Right renal pelvis (tissue), 4 donors: ENCODE results near the gene ATP8A1. TPM values are rescaled to one million over a fixed set of nuclear protein-coding genes. Genes with fewer than 3 reads are reported as not detected.
"Not testable (repeated sequence)": the region's sequence is repeated elsewhere in the genome, so short reads cannot be mapped to it uniquely, and the experiment has no call there.

ENCODE experiments used
- DNase-seq, 4 donors: peaks; one replicate each; pipeline ENCODE4 v3.0.0-alpha.2; 2013; ENCODE audit warnings: low read depth in 4 of 4, low spot score in 3 of 4, missing footprints in 1 of 4
- polyA plus RNA-seq, 4 donors: library from polyadenylated mRNA; unstranded; fragments of 120-200 nt; gene quantifications; one replicate each; pipeline ENCODE4 v1.2.1, GENCODE V29; 2013; ENCODE audit not compliant: insufficient read length in 4 of 4

Gene ATP8A1
- polyA plus RNA-seq, 4 donors, result 26.7 to 32.1 (median 30.7) TPM

DNA sequence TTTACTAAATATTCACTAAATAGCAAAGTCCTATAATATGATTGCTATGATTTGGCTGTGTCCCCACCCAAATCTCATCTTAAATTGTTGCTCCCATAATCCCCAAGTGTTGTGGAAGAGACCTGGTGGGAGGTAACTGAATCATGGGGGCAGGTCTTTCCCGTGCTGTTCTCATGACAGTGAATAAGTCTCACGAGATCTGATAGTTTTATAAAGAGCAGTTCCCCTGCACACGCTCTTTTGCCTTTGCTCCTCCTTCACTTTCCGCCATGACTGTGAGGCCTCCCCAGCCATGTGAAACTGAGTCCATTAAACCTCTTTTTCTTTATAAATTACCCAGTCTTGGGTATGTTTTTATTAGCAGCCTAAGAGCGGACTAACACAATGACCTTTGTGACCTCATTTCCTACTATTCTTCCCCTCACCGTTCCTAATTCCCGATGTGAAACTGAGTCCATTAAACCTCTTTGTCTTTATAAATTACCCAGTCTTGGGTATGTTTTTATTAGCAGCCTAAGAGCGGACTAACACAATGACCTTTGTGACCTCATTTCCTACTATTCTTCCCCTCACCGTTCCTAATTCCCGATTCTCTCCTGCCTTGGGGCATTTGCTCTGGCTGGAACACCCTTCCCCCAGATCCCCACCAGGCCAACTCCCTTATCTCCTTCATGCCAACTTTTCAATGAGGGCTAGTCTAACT, 4.2 kb downstream of the ATP8A1 start:
- not testable (repeated sequence) for DNase-seq

GRCh38 chr4:42649870-42650269, 7.0 kb downstream of the ATP8A1 start:
- DNase-seq, result no peak

DNA sequence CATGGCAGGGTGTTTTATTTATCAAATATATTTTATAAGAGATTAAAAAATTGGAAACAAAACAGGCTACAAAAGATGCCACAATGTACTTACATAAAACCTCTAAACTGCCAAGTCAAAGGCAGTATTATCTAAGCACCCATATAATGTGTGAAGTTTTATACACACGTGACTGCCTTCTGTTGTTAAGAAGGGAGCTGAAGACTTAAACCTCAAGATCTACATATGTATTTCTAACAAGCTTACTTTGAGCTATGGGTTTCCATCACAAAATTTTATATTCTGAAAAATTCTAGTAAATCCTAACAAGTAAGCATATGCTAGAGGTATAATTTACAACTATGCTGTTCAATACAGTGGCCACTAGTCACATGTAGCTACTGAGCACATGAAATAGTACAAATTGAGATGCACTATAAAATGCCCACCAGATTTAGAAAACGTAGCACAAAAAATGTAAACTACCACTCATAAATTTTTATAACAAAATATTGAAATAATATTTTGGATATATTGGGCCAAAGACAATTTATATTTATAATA, 9.8 kb downstream of the ATP8A1 start:
- no peak for DNase-seq

DNA sequence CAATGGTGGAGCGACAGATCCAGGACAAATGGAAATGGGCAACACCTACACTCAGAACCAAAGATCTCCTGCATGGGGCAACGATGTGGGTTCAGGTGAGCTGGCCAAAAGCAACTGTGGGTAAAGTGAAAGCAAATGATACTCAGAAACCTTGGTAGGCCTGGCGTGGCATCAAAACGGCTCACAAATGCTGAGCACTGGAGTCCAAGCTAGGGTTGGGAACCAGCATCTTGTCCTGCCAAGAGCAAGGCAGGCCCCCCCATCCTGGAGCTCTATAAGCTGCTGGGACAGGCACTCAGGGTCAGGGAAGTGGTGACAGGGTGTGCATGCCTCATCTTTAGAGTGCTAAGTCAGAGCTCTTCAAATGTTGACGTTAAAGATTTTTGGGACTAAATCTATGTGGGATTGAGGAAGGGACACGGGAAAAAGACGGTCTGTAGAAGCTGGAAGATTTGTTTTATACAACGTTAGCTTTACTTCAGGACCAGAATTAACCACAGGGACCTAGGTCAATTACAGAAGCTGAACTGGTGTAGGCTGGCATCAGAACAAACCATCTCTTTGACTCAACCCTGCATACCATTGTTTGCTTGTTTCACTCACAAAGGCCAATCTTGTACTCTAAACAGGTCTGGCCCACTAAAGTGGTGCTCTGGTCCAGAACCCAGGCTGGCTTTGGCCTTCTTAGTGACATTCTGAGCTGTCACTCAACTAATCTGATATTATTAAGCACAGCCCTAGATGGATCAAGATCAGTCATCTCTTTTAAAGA, 10.7 kb downstream of the ATP8A1 start:
- DNase-seq, result no peak

- DNase-seq, result no peak
Measured at GRCh38 chr4:42644897-42645296, 12.0 kb downstream of the ATP8A1 start.

DNA sequence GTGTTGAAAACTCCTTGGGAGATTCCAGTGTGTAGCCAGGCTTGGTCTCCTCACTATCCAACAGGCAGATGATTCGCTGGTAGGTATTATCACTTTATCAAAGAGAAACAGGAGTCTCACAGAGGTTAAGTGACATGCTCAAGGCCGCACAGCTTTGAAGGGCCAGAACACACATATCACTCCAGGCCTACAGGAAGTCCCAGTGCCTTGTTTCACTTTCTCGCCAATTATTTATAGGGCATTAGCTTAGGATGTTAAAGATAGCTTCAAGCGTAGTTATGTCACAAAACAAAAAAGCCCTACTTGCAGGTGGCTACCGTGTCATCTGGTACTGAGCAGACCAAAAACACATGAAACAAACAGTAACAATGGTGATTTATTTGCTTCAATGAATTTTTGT, 13.2 kb downstream of the ATP8A1 start:
- no peak for DNase-seq

DNA sequence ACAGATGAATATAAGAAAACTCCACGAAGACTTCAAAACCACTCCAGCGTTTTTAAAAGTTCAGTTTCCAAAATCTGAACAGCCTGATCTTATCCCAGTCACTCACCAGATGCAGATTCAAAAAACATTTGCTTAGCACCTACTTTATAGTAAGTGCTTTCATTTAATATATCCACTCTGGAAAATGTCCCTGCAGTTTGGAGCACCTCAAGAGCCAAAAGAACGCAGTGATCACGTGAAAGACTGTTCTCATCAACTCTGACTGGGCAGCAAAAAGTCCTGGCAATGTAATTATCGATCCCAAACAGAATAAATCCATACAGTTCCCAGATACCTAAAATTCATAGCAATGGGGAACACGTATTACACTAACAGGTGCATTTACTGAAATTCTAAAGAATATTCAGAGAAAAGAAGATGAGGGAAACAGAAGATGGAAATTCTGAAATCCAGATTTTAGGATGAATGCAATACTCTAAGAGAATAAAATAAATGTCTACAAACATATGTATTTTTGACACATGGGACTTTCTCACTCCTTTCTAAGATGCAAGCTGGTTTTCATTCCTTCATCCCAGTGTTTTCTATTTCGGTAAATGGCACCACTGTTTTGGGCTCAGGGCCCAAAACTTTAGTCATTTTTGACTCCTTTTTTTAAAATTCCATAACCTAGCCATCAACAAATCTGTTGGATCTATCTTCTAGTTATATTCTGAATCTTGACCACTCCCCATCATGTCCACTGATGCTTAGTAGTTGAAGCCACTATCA, 13.9 kb downstream of the ATP8A1 start:
- no peak for DNase-seq

- no peak for DNase-seq
Measured at GRCh38 chr4:42642101-42642797, 14.7 kb downstream of the ATP8A1 start.

DNA sequence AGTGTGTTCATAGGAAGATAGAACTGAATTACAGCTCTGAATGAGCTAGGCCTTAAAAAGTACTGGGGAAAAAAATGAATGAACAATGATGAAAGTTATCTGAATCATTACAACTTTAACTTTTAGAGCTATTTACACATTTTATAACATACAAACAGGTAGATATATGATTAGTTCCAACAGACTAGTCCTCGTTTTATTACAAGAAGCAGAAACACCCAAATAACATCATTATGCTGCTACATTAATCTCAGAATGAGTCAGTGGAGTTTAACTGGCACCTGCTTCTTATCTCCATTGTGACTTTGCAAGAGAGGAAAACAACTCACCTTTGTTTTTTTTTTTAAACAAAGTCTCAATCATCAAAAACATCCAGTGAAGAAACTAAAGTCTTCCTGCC, 15.2 kb downstream of the ATP8A1 start:
- DNase-seq, result no peak

DNA sequence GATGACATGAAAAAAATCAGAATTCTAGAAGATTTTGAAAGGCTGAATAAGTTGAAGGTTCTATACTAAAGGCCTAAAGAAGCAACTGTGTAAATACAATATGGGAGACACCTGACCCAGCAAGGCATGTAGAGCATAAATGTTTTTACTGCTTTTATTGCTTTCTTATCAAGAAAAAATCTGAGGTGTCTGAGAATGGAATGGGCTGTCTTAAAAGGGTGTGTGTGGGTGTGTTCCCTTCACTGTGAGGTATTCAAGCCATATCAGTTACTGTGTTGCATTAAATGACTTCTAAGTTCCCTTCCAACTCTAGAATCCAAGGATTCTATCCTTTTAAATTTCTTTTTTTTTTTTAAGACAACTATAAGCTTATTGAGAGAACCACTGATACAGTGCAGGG, 15.7 kb downstream of the ATP8A1 start:
- DNase-seq, result no peak

- DNase-seq, result no peak
Measured at GRCh38 chr4:42640613-42641012, 16.3 kb downstream of the ATP8A1 start.

- DNase-seq, result no peak
Measured at GRCh38 chr4:42638993-42639392, 17.9 kb downstream of the ATP8A1 start.

DNA sequence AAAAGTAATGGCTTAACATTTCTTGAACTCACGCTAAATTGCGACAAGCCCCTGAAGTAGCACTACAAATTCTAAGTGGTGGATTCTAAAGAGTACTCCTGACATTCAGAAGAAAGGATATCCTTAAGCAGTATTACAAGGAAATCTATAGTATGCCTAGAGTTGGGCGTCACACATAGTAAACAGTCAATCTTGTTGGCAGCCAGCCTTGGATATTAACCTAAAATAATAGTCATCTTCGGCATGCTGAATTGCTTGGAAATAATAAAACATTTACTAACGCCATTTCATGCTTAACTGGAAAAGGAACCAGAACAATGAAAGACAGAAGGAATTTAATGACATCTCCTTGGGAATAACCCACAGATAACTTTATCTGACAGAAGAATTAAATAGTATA, 18.6 kb downstream of the ATP8A1 start:
- DNase-seq, result no peak

DNA sequence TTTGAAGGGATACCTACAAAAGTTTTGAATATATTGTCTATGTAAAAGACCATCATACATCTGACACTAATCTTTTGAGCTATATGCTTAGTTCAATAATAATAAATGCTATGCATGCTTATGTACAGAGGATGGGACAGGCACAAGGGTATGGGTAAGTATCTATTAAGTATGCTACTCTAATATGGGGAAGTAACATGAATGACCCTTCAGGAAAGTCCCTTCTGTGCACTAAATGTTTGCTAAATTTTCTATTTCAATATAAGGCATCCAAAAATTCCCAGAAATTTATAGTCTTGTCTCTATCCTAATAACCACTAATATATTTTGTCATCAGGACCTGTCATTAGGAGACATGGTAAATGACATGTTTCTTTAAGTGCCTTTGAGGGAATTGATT, 19.0 kb downstream of the ATP8A1 start:
- DNase-seq, result no peak

DNA sequence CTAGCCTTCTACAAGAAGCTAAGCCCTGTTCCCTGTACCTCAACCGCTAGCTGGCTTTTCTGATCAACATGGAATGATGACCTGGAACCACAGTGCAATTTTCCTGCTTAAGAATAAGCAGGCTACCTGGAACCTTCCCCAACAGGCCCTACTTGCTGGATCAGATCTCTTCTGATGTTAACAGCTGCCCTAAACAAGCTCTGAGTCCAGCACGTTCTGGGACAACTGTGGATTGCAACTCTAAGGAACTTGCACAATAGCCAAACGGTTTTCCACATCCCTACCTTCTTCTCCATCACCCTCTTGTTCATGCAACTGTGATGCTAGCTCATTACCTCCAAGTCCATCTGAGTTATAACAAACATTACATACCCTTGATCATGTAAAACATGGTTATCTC, 19.8 kb downstream of the ATP8A1 start:
- DNase-seq, result no peak

DNA sequence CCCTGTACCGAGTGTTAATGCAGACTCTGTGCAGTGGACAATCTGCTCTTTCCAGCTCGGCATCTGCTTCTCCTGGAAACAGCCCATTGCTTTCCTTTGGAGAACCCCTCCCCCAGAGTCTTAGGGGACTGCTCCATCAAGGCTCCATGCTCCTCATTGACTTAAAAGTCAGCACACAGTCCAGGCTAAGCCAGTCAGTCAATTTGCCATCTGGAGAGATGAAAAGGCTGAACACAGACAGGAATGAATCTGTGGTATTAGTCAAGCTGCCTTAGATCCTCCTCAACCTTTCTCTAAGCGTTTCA, 20.3 kb downstream of the ATP8A1 start:
- DNase-seq, result no peak

- no peak for DNase-seq
Measured at GRCh38 chr4:42633605-42634388, 23.1 kb downstream of the ATP8A1 start.

DNA sequence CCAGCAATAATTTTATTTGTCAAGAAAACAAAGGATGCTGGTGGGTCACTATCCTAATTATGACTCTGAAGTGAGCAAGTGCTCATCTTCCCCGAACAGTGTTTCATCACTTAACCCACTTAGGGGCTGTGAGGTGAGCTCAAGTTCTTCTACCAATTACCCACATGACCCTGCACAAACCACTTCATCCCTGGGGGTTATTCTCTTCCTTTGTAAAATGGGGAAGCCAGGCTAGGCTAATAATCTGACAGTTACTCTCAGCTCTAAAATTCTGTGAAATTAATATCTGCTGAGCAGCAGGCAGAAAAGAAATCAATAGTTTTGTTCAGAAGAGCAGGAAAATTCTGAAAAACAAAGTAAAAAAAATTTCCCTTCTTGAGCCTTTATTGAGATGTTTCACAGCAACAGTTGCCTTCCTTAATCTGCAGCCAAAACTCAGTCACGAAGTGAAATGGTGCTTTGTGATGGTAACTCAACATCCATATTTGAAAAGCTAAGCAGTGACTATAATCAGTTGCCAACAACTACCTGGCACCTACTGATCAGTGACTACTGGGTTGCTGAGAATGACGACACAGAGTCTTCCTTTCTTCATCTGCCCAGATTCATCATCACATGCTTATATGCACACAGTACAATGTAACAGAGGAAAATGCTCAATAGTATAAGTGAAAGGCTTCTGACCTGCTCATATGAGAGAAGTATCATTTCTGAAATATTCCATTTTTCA, 24.1 kb downstream of the ATP8A1 start:
- DNase-seq, result no peak

GRCh38 chr4:42630908-42631307, 26.0 kb downstream of the ATP8A1 start:
- DNase-seq, result no peak
